Fibroblast of upper back skin (primary cell): ENCODE data around the gene IER3IP1.

Experiments
- DNase-seq: peaks from one replicate; pipeline ENCODE4 v3.0.0-alpha.2; 2013

Gene IER3IP1

GRCh38 chr18:47158404-47158803 is 17.8 kb downstream of the IER3IP1 start:
- peak; percentile 35 for DNase-seq

GRCh38 chr18:47151439-47151838 is 24.7 kb downstream of the IER3IP1 start:
- DNase-seq: no peak

GRCh38 chr18:47150824-47151366 is 25.3 kb downstream of the IER3IP1 start:
- DNase-seq: no peak

GRCh38 chr18:47150029-47150823 is 25.9 kb downstream of the IER3IP1 start, which contains the start of gene HDHD2:
Gene HDHD2 (minus strand): TSS chr18:47150500. CDS start chr18:47136439, 14,061 bp downstream.
- peak; percentile 72 for DNase-seq

GRCh38 chr18:47149457-47150028 is 26.6 kb downstream of the IER3IP1 start:
- no peak for DNase-seq

- no peak for DNase-seq
Observed at GRCh38 chr18:47146206-47146605, 30.0 kb downstream of the IER3IP1 start.

- no peak for DNase-seq
Observed at GRCh38 chr18:47143899-47144485, 32.2 kb downstream of the IER3IP1 start.

GRCh38 chr18:47143153-47143552 is 33.0 kb downstream of the IER3IP1 start:
- DNase-seq: no peak

GRCh38 chr18:47141289-47141688 is 34.9 kb downstream of the IER3IP1 start:
- DNase-seq: no peak

- no peak for DNase-seq
Observed at GRCh38 chr18:47121146-47121545, 55.0 kb downstream of the IER3IP1 start.

- no peak for DNase-seq
Observed at GRCh38 chr18:47120428-47120827, 55.7 kb downstream of the IER3IP1 start.

- DNase-seq: peak; percentile 41
Observed at GRCh38 chr18:47118981-47119380, 57.2 kb downstream of the IER3IP1 start.

- no peak for DNase-seq
Observed at GRCh38 chr18:47115205-47115604, 61.0 kb downstream of the IER3IP1 start.

- peak; percentile 59 for DNase-seq
Observed at GRCh38 chr18:47113796-47114540, 62.2 kb downstream of the IER3IP1 start.

GRCh38 chr18:47110492-47111274 is 65.5 kb downstream of the IER3IP1 start:
- peak; percentile 21 for DNase-seq

GRCh38 chr18:47109720-47110119 is 66.4 kb downstream of the IER3IP1 start:
- no peak for DNase-seq

- no peak for DNase-seq
Observed at GRCh38 chr18:47108998-47109405, 67.2 kb downstream of the IER3IP1 start.

- no peak for DNase-seq
Observed at GRCh38 chr18:47108373-47108772, 67.8 kb downstream of the IER3IP1 start.
